HUES64 (cell line): ENCODE data around the gene GCK.

Experiments
- H3K27ac ChIP-seq: 2 replicates; pipeline ENCODE4 v1.7.0; 2013; ENCODE audit warnings: low read depth, low read length, inconsistent platforms
- H3K27me3 ChIP-seq: 2 replicates; pipeline ENCODE4 v1.6.1; 2013; ENCODE audit warnings: mild to moderate bottlenecking, low read length; ENCODE audit not compliant: insufficient read depth
- H3K36me3 ChIP-seq: 2 replicates; pipeline ENCODE4 v1.6.1; 2013; ENCODE audit warnings: mild to moderate bottlenecking, low read length; ENCODE audit not compliant: insufficient read depth
- H3K4me1 ChIP-seq: 2 replicates; pipeline ENCODE4 v1.6.1; 2013; ENCODE audit warnings: mild to moderate bottlenecking, low read length, moderate library complexity; ENCODE audit not compliant: insufficient read depth
- H3K4me3 ChIP-seq: 2 replicates; pipeline ENCODE4 v1.5.1; 2013; ENCODE audit warnings: mild to moderate bottlenecking, low read length, moderate library complexity
- H3K9ac ChIP-seq: 2 replicates; pipeline ENCODE4 v1.6.1; 2013; ENCODE audit warnings: mild to moderate bottlenecking, low read depth, low read length
- H3K9me3 ChIP-seq: 2 replicates; pipeline ENCODE4 v1.6.1; 2013; ENCODE audit warnings: low read depth, low read length; ENCODE audit not compliant: insufficient read depth
- WGBS: fragments of 150-250, 120-280 bp; methylation state at CpG from one replicate; pipeline ENCODE4 v1.1.7; 2013; ENCODE audit warnings: missing lambda C conversion rate; 5-methylcytosine and 5-hydroxymethylcytosine counted together

The GCK gene

GRCh38 chr7:44103923-44104859 lies 85.0 kb downstream of the GCK start, which contains the start of gene AEBP1:
Gene AEBP1, plus strand, starts transcription at chr7:44104345. Its CDS starts 321 bp downstream, at chr7:44104666.
- H3K36me3 ChIP-seq = peaks cover 3% of the 10 kb centered on the region; the same call in 1 of the 2 replicates
- peak within 1 kb of the TSS; percentile 57 for H3K4me3 ChIP-seq
- peaks cover 20% of the 10 kb centered on the region for H3K27me3 ChIP-seq
- no peak within 1 kb of the TSS for H3K27ac ChIP-seq
- H3K9me3 ChIP-seq = no peaks in the 10 kb centered on the region
- 2% methylated on average over 70 of the region's 87 CpGs for WGBS
- peaks cover 10% of the 10 kb centered on the region; the same call in 1 of the 2 replicates for H3K4me1 ChIP-seq
- H3K9ac ChIP-seq = peak within 1 kb of the TSS; percentile 30; the same call in 1 of the 2 replicates

GRCh38 chr7:44103566-44103922 lies 85.7 kb downstream of the GCK start:
- H3K9ac ChIP-seq = no peak overlapping the region
- peaks cover 20% of the 10 kb centered on the region for H3K27me3 ChIP-seq
- H3K4me1 ChIP-seq = peaks cover 10% of the 10 kb centered on the region; the same call in 1 of the 2 replicates
- no peak overlapping the region for H3K27ac ChIP-seq
- no peaks in the 10 kb centered on the region for H3K9me3 ChIP-seq
- WGBS = 45% methylated on average over 8 of the region's 8 CpGs
- no peaks in the 10 kb centered on the region; the same call in 1 of the 2 replicates for H3K36me3 ChIP-seq
- H3K4me3 ChIP-seq = peak overlapping the region; percentile 56

DNA sequence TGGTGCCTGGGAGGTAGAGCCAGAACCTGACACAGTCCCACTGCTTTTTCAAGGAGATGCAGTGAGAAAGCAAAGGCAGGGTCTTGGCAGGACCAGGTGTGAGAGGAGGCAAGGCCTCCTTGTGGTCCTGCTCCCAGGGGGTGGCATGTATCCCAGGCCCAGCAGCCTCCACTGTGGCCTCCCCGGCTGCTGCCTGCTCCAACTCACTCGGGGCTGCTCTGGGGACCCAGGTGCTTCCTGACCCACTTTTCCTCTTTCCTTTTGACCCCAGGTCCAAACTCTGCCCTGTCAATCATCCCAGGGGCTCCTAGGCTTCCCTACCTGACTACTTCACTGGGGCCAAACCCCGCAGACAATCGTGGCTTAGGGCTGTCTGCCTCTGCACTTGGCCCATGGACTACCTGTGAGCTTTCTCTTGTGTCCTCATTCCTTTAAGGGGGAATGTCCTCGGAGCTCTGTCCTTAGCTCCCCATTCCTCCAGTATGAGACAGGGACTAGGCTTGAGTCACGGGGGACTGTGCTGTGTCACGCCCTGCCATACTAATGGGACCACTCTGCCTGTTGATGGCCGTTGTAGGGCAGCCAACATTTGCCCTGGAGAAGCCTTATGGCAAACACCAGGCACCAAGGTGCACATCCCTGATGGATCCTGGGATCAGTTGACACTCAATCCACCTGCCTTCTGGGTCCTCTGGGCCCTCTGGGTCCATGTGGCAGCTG lies 86.2 kb downstream of the GCK start:
- peaks cover 10% of the 10 kb centered on the region; the same call in 1 of the 2 replicates for H3K4me1 ChIP-seq
- H3K27me3 ChIP-seq = peaks cover 20% of the 10 kb centered on the region
- no peak overlapping the region for H3K27ac ChIP-seq
- no peaks in the 10 kb centered on the region for H3K9me3 ChIP-seq
- 85% methylated on average over 8 of the region's 8 CpGs for WGBS
- no peaks in the 10 kb centered on the region; the same call in 1 of the 2 replicates for H3K36me3 ChIP-seq
- H3K9ac ChIP-seq = no peak overlapping the region
- H3K4me3 ChIP-seq = 0 out of 2 replicates have a peak overlapping the region, but pooled peaks have one; percentile 56

DNA sequence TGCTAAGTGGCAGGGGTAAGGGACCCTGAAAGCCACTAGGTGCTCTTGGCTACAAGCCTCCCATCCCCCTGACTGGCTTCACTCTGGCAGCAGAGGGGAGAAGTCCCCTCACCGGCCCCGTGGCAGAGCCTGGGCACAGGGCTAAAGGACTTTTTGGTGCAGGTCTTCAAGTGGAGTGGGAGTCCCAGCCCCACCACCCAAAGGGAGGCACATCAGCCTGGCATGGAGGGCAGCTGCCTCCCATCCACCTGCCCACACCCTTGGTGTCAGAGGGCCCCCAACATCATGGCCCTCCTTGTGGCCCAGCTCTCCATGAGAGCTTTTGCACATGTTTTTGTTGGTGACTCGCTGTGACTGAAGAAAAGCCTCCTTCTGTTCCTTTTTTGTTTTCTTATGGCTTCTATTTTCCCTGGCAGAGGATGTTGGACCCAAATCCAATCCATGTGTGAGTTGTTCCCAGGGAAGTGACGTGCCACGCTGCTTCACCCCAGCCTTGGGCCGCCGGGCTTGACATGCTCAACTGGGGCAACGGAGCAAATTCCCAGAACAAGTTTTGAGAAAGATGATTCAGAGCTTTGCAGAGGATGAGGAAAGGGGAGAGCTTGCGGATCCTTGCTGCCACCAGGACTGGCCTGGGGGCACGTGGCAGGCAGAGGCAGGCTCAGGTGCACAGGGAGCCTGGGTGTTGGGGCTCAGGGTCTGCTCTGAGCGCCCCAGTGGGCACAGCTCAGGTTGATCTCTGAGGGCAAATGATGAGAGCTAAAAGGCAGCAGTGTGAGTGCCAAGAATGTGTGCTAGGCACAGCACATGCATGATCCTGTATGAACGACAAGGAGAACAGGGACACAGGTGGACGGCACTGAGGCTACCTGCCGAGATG lies 87.0 kb downstream of the GCK start:
- Histone ChIP-seq H3K27ac (no peak overlapping the region), H3K4me1 (peaks cover 10% of the 10 kb centered on the region; the same call in 1 of the 2 replicates), H3K4me3 (no peak overlapping the region), H3K27me3 (peaks cover 20% of the 10 kb centered on the region), H3K9me3 (no peaks in the 10 kb centered on the region), H3K9ac (no peak overlapping the region), H3K36me3 (no peaks in the 10 kb centered on the region; the same call in 1 of the 2 replicates)
- WGBS = 88% methylated on average over 14 of the region's 14 CpGs

- Histone ChIP-seq H3K27me3 (peaks cover 20% of the 10 kb centered on the region), H3K9me3 (no peaks in the 10 kb centered on the region), H3K4me3 (no peak overlapping the region), H3K4me1 (peaks cover 10% of the 10 kb centered on the region; the same call in 1 of the 2 replicates), H3K36me3 (no peaks in the 10 kb centered on the region), H3K9ac (no peak overlapping the region), H3K27ac (no peak overlapping the region)
- WGBS = 85% methylated on average over 3 of the region's 3 CpGs
Observed at GRCh38 chr7:44101303-44101965, 87.8 kb downstream of the GCK start.

- WGBS = 85% methylated on average over 10 of the region's 10 CpGs
- H3K27ac ChIP-seq = no peak overlapping the region
- H3K4me1 ChIP-seq = peaks cover 10% of the 10 kb centered on the region; the same call in 1 of the 2 replicates
Observed at GRCh38 chr7:44100458-44101302, 88.6 kb downstream of the GCK start.

GRCh38 chr7:44099669-44100068 lies 89.6 kb downstream of the GCK start:
- Histone ChIP-seq H3K9ac (no peak overlapping the region), H3K4me1 (0 out of 2 replicates have a peak, but pooled peaks cover 2% of the 10 kb centered on the region), H3K27me3 (peaks cover 14% of the 10 kb centered on the region; the same call in 1 of the 2 replicates), H3K9me3 (no peaks in the 10 kb centered on the region), H3K4me3 (no peak overlapping the region), H3K36me3 (no peaks in the 10 kb centered on the region), H3K27ac (no peak overlapping the region)
- 92% methylated on average over 3 of the region's 4 CpGs for WGBS

More at GRCh38 chr7:44100458-44101302, 88.6 kb downstream of the GCK start:
- Histone ChIP-seq H3K9me3 (no peaks in the 10 kb centered on the region), H3K9ac (no peak overlapping the region), H3K27me3 (peaks cover 20% of the 10 kb centered on the region), H3K36me3 (no peaks in the 10 kb centered on the region), H3K4me3 (no peak overlapping the region)

GRCh38 chr7:44098092-44099068 lies 90.9 kb downstream of the GCK start:
- H3K27me3 ChIP-seq = peaks cover 9% of the 10 kb centered on the region; the same call in 1 of the 2 replicates
- no peaks in the 10 kb centered on the region for H3K9me3 ChIP-seq
- 98% methylated on average over 5 of the region's 6 CpGs for WGBS
- H3K27ac ChIP-seq = no peak overlapping the region
- no peaks in the 10 kb centered on the region for H3K36me3 ChIP-seq
- H3K9ac ChIP-seq = no peak overlapping the region
- H3K4me3 ChIP-seq = no peak overlapping the region
- no peaks in the 10 kb centered on the region for H3K4me1 ChIP-seq
